GM18861 (cell line): ENCODE results near the gene MDFI.

Experiments used
- ATAC-seq: cut with Tn5 transposase; IDR thresholded peaks from one replicate; pipeline ENCODE4 v1.9.1; 2021; ENCODE audit not compliant: unreplicated experiment

MDFI gene

GRCh38 chr6:41638002-41638934 is at the start of gene MDFI:
Gene MDFI, plus strand, starts transcription at chr6:41638468. Its CDS starts 282 bp downstream, at chr6:41638750.
- no peak for ATAC-seq

DNA sequence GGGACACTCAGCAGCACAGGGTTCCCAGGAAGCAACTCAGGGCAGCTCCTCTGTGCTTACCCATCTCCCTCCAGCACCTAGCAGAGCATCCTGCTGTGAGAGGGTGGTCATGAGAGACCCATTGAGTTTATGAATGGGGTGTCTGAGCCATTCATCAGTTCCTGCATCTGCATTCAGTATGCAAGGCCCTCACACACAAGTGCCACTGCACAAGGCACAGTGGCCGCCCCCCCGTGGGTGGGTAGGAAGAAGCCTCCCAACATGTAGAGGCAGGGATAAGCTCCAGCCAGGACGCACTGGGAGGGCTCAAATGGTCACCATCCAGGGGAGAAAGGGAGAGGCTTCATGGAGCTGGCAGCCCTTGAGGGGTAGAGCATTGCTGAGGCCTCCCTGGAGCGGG is 49.0 kb upstream of the MDFI start:
- no peak for ATAC-seq

DNA sequence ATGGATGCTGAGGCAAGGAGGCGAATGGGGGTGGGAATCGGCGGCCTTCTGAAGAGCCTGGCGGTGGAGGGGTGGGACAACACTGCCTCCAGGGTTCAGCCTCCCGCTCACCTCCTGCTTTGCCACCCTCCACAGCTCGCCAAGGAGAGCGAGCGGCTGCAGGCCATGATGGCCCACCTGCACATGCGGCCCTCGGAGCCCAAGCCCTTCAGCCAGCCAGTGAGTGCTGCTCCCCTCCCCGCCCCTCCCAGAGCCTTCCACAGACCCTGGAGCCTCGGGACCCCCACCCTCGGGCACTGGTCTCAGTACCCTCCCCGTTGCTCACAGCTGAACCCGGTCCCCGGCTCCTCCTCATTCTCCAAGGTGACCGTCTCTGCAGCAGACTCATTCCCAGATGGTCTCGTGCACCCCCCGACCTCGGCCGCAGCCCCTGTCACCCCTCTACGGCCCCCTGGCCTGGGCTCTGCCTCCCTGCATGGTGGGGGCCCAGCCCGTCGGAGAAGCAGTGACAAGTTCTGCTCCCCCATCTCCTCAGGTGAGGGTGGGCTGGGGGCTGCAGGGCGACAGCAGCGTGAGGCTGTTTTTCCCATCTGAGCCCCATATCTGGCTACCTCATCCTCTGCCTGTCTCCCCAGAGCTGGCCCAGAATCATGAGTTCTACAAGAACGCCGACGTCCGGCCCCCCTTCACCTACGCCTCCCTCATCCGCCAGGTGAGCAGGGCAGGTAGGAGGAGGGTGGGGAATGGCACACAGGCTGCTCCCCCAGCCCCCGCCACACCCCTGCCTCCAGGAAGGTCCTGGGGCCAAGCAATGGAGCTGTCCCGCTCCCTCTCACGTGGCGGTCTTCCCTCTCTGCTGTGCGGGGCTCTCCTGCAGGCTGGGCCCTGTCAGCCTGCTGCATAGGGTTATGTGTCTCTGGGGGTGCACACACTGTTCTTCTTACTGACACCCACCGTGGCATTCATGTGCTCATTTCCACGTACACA is 48.3 kb upstream of the MDFI start:
- ATAC-seq = no peak

DNA sequence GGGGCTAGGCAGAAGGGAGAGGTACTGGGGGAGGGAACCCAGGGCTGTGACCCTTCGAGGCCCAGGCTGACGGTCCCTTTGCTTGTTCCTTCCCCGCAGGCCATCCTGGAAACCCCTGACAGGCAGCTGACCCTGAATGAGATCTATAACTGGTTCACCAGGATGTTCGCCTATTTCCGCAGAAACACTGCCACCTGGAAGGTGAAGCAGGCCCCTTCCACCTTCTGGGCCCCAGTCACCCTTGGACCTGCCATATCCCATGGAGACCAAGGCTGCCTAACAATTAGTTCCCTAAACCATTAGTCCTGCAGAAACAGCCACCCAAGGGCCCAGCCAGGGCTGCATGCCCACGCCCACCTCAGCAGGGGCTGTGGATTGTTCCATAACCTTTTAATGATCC is 47.1 kb upstream of the MDFI start:
- no peak for ATAC-seq

DNA sequence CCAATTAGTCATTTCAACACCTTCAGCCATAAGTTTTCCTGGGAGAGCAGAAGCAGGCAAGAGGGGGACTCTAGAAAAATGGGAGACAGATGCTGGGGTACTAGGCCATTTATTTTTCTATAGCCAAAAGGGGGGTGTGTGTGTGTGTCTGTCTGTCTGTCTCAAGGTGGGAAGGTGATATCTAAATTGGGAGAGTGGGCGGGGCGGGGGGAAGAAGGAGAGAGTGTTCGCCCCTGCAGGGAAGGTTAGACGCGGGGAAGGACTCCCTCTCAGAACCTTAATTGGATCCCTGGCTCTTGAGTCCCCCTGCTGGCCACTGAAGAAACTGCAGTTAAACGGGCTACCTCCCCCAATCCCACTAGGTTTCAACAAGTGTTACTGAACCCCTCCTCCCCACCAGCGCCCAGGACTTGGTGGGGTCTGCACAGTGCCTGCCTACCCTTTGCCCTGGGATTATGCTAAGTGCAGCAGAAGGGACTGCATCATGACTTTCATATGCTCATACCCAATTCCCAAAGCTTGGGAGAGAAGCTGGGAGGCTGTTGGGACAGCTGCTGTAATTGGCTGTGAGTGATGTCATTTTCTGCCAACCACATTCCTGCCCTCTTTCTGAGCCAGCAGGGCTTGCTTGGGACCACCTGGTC is 46.3 kb upstream of the MDFI start:
- no peak for ATAC-seq

DNA sequence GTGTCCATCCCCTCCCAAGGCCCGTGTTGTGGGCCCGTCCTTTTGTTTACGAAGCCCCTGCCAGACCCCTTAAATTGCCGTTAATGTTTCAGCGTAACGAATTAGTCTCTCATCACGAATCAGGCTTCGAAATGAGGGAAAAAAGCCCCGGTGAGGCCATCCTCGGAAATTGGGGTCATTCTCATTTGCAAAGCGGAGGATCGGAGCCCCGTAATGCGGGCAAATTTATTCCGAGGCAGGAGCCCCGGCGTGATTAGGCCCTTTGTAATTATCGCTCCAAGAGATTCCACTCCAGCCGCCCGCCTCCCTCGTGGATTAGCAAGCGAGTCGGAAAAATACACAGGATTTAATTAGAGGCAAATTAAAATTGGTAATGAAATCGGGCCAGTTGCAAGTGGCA is 44.9 kb upstream of the MDFI start:
- ATAC-seq = no peak

GRCh38 chr6:41593839-41594238 is 44.4 kb upstream of the MDFI start:
- no peak for ATAC-seq

DNA sequence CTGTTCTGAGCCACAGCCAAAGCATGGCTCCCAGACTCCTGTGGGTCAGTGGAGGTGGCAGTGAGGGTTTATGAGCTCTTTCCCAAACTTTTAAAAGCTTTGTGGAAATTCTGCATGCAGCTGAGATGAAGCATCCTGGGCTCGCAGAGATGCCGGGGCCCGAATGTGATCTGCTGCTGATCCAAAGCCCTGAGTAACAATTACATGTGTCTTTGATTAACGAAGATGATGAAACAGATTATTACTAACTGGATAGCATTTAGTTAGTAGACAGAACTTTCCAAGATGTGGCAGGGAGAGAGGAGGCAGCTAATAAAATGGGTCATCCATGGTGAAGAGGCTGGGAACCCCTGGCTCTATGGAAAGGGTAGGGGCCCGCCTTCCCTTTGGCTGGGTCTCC is 43.9 kb upstream of the MDFI start:
- no peak for ATAC-seq

- ATAC-seq = no peak
These were observed 43.5 kb upstream of the MDFI start for GRCh38 chr6:41594766-41595165.

DNA sequence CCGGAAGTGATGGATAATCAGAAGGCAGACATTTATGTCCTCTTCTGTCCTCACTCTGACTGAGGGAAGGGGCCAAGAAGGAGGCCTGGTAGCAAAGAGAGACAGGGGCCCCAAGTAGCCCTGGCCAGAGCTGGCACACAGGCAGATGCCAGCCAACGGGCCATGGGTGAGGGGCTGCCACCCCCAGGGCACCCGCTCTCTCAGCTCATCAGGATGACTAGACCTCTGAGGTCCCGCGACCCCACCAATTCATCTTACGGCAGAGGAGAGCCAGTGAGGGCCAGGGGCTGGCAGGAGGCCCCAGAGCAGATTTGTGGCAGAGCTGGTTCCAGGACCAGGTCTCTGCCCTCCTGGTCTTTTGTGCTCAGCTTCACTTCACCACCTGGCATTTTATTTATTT is 43.1 kb upstream of the MDFI start:
- ATAC-seq = no peak

GRCh38 chr6:41596096-41596685 is 42.1 kb upstream of the MDFI start:
- ATAC-seq = no peak

DNA sequence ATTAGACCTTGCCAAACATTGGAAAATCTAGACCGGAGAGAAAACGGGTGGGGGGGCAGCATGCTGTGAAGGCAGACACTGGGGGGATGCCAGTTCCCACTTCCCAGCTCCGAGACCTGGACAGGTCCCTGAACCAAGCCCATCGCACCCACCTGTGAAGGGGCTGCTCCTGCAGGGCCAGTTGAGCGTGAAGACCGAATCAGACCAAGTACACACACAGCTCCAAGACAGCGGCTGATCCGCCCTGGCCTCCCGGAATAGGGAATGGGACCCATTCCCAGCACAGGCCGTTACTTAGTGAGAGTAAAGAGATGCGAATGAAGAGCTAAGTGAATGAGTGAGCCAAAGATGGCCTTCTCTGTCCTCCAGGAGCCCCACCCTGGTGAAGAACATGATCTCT is 41.5 kb upstream of the MDFI start:
- ATAC-seq = no peak

- no peak for ATAC-seq
These were observed 40.8 kb upstream of the MDFI start for GRCh38 chr6:41597246-41598000.

DNA sequence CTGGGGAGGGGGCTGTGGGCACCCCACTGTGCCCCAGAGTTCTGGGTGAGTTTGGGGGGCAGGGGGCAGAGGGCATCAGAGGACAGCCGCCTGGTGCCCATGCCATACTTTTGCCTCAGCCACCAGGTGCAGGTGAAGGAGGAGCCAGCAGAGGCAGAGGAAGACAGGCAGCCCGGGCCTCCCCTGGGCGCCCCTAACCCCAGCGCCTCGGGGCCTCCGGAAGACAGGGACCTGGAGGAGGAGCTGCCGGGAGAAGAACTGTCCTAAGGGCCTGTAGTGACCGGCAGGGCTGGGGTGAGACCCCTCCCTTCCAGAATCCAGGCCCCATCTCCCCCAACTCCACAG is 39.6 kb upstream of the MDFI start:
- ATAC-seq = no peak

DNA sequence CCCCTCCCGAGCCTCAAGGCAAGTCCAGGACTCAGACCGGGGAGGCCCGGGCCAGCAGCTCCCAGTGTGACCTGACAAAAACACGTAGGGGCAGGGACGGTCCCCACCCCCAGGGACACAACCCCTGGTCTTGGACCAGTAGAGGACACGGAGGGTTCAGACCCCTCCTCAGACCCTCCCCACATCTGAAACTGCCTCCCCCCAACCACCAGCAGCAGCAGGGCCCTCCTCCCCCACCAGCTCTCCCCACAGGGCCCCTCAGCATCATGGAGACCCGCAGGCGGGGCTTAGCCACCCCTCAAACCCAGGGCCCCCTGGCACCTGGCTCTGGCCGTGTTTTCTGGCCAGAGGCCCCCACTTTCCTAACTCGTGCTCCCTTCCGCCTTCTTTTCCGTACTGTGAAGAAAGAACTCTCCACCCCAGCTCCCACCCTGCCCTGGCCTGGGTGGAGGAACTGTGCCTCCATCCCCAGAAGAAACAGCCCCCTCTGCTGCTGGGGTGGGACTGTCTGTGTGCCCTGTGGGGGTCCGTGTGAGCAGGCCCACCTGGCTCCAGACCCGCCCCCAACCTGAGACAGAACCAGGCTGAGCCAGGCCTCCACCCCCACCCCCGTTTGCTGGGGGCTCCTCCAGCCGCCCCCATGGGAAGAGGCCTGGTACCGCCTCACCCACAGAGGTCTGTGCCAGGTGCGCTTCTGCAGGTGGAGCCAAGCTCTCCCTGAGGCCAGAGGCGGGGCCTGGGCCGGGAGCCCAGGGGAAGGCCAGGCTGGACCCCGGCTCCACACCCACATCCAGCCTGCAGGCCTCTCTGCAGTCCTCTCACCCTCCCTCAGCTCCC is 39.0 kb upstream of the MDFI start:
- ATAC-seq = no peak

GRCh38 chr6:41599852-41600445 is 38.3 kb upstream of the MDFI start:
- ATAC-seq = no peak

DNA sequence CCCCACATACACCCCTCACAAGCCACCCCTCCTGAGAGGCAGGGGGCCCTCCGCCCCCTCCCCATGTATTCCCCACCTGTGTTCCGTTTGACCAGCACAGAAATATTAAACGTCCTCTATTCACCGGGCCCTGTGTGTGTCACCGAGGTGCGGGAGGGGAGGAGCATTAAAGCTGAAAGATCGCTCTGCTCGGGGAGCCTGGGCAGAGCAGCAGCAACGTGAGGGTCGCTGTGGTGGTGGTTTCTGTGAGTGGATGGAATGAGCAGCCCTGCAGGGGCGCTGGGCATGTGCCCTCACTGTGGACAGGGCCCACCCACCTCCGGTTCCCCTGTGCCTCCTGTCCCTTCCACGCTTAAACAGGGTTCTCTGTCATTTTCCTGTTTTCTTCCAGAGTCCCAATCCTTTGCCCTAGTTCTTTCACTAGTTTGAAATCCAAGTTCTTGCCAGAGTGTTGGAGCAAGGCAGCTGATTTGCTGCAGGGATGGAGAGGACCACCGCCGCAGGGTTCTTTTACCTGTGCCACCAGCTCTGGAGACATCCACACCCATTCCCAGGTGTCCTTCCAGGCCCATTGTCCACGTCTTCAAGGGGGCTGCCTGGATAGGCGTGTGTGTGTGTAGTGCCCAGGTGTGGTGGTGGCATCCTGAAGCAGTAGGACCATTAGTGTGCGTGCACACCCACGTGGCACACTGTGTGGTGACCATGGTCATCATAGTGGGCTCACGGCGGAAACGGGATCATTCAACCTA is 37.6 kb upstream of the MDFI start:
- no peak for ATAC-seq

DNA sequence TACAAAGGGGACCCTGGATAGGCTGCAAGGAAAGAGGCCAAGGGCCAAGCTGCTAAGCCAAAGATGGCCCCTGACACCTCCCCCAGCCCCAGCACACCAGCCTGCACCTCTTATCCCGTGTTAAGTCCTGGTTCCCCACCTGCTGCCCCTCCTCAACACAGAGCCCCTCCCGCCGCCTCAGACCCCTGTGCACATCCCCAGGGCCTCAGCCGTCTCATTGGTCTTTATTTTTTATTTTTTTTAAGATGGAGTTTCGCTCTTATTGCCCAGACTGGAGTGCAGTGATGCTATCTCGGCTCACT is 37.1 kb upstream of the MDFI start:
- no peak for ATAC-seq

DNA sequence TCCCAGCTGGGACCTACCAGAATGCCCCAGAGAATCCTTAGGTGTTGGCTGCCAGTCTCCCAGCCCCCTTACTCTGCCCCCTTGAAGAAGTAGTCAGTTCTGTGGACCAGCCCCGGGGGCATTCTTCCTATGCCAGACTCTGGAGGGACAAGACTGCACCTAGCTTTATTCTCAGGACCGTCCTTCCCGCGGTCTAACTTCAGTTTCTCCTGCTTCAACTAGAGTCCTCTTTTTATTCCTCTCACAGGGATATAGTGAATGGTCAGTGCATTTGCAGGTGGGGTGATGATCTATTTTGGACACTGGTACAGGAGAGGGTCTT is 35.9 kb upstream of the MDFI start:
- ATAC-seq = no peak
